G401 (cell line): ENCODE results near the gene PTPRT. TPM values are rescaled to one million over a fixed set of nuclear protein-coding genes. Genes with fewer than 3 reads are reported as not detected.

Experiments used
- DNase-seq: peaks from one replicate; pipeline ENCODE4 v3.0.0-alpha.2; 2015; ENCODE audit warnings: low spot score
- in situ Hi-C: cut with HindIII; loops from 2 replicates; pipeline ENCODE4 v1.10.0; 2016; ENCODE audit warnings: low sequenced_read_pairs, mixed read lengths
- total RNA-seq: library from RNA; depleted of rRNA; stranded (reverse); fragments of >200 nt; shearing (Covaris generic); gene quantifications from 2 replicates; pipeline ENCODE4 v1.2.3, GENCODE V29; 2014

The PTPRT gene
- total RNA-seq, 1 experiment from 2014 or later: under 0.01 TPM

- in situ Hi-C loops: no loop called here
- DNase-seq: no peak
Measured at GRCh38 chr20:42706759-42707158, 482.9 kb downstream of the PTPRT start.

- in situ Hi-C loops: no loop called here
- DNase-seq: no peak
Measured at GRCh38 chr20:42705550-42705949, 484.2 kb downstream of the PTPRT start.

GRCh38 chr20:42703744-42704143, 486.0 kb downstream of the PTPRT start:
- in situ Hi-C loops: no loop called here

GRCh38 chr20:42701948-42702347, 487.8 kb downstream of the PTPRT start:
- in situ Hi-C loops: no loop called here
- DNase-seq: no peak

More at GRCh38 chr20:42703744-42704143, 486.0 kb downstream of the PTPRT start:
- DNase-seq: no peak

- in situ Hi-C loops: no loop called here
- DNase-seq: peak; percentile 18
Measured at GRCh38 chr20:42700372-42700771, 489.3 kb downstream of the PTPRT start.

- in situ Hi-C loops: no loop called here
- DNase-seq: no peak
Measured at GRCh38 chr20:42697962-42698361, 491.7 kb downstream of the PTPRT start.

- in situ Hi-C loops: no loop called here
- DNase-seq: no peak
Measured at GRCh38 chr20:42690842-42691437, 498.8 kb downstream of the PTPRT start.

GRCh38 chr20:42688576-42688975, 501.1 kb downstream of the PTPRT start:
- no peak for DNase-seq
- in situ Hi-C loops: no loop called here

GRCh38 chr20:42686057-42686456, 503.6 kb downstream of the PTPRT start:
- in situ Hi-C loops: no loop called here
- no peak for DNase-seq

GRCh38 chr20:42678895-42679294, 510.8 kb downstream of the PTPRT start:
- in situ Hi-C loops: no loop called here
- DNase-seq: no peak

GRCh38 chr20:42656130-42656529, 533.6 kb downstream of the PTPRT start:
- no peak for DNase-seq
- in situ Hi-C loops: no loop called here

- in situ Hi-C loops: no loop called here
- no peak for DNase-seq
Measured at GRCh38 chr20:42652266-42652665, 537.4 kb downstream of the PTPRT start.

GRCh38 chr20:42650191-42650746, 539.4 kb downstream of the PTPRT start:
- in situ Hi-C loops: no loop called here
- no peak for DNase-seq

GRCh38 chr20:42649748-42650147, 540.0 kb downstream of the PTPRT start:
- in situ Hi-C loops: no loop called here
- no peak for DNase-seq

GRCh38 chr20:42646250-42646649, 543.5 kb downstream of the PTPRT start:
- DNase-seq: no peak
- in situ Hi-C loops: no loop called here

- in situ Hi-C loops: no loop called here
- DNase-seq: no peak
Measured at GRCh38 chr20:42641886-42642285, 547.8 kb downstream of the PTPRT start.

GRCh38 chr20:42639140-42639539, 550.6 kb downstream of the PTPRT start:
- DNase-seq: no peak
- in situ Hi-C loops: no loop called here

GRCh38 chr20:42635699-42636411, 553.9 kb downstream of the PTPRT start:
- no peak for DNase-seq
- in situ Hi-C loops: no loop called here

GRCh38 chr20:42634156-42634555, 555.5 kb downstream of the PTPRT start:
- in situ Hi-C loops: no loop called here
- DNase-seq: no peak

- in situ Hi-C loops: no loop called here
- no peak for DNase-seq
Measured at GRCh38 chr20:42628683-42629082, 561.0 kb downstream of the PTPRT start.

GRCh38 chr20:42613076-42613475, 576.6 kb downstream of the PTPRT start:
- no peak for DNase-seq
- in situ Hi-C loops: no loop called here
